ENCODE data around the gene EPB41L3.

GRCh38 chr18:5425721-5426120, 118.1 kb downstream of the EPB41L3 start:
- TF ChIP-seq, protein P1, sequence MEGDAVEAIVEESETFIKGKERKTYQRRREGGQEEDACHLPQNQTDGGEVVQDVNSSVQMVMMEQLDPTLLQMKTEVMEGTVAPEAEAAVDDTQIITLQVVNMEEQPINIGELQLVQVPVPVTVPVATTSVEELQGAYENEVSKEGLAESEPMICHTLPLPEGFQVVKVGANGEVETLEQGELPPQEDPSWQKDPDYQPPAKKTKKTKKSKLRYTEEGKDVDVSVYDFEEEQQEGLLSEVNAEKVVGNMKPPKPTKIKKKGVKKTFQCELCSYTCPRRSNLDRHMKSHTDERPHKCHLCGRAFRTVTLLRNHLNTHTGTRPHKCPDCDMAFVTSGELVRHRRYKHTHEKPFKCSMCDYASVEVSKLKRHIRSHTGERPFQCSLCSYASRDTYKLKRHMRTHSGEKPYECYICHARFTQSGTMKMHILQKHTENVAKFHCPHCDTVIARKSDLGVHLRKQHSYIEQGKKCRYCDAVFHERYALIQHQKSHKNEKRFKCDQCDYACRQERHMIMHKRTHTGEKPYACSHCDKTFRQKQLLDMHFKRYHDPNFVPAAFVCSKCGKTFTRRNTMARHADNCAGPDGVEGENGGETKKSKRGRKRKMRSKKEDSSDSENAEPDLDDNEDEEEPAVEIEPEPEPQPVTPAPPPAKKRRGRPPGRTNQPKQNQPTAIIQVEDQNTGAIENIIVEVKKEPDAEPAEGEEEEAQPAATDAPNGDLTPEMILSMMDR (IDR thresholded peaks at IDR 0.05) = no peak
- no peak for TF ChIP-seq SMAD3 (CRISPR knock-in tag; IDR thresholded peaks at IDR 0.05; ENCODE audit: borderline replicate concordance)
